H9 (cell line): ENCODE measurements around the gene UFC1. TPM values are rescaled to one million over a fixed set of nuclear protein-coding genes. Genes with fewer than 3 reads are reported as not detected.

Experiments used
- DNase-seq: peaks from one replicate; pipeline ENCODE4 v3.0.0-alpha.2; 2017
- H2AFZ ChIP-seq: one replicate; pipeline ENCODE4 v1.6.1; 2013; ENCODE audit warnings: mild to moderate bottlenecking, low read length, control low read depth, moderate library complexity
- H2AK5ac ChIP-seq: 2 replicates; pipeline ENCODE4 v1.6.1; 2013; ENCODE audit warnings: low read length, control low read depth, mixed read lengths; ENCODE audit not compliant: insufficient read length
- H2BK120ac ChIP-seq: one replicate; pipeline ENCODE4 v1.6.1; 2013; ENCODE audit warnings: low read depth, mild to moderate bottlenecking, low read length, control low read depth, inconsistent platforms; ENCODE audit not compliant: poor library complexity, severe bottlenecking
- H2BK12ac ChIP-seq: 2 replicates; pipeline ENCODE4 v1.6.1; 2013; ENCODE audit warnings: low read length, control low read depth, mixed read lengths, low read depth; ENCODE audit not compliant: insufficient read length
- H2BK15ac ChIP-seq: 2 replicates; pipeline ENCODE4 v1.6.1; 2013; ENCODE audit warnings: low read depth, low read length, control low read depth
- H2BK20ac ChIP-seq: one replicate; pipeline ENCODE4 v1.6.1; 2013; ENCODE audit warnings: low read depth, mild to moderate bottlenecking, low read length, control low read depth, inconsistent platforms; ENCODE audit not compliant: poor library complexity, severe bottlenecking
- H2BK5ac ChIP-seq: 2 replicates; pipeline ENCODE4 v1.6.1; 2013; ENCODE audit warnings: low read length, control low read depth, mixed read lengths; ENCODE audit not compliant: insufficient read length
- H3K14ac ChIP-seq: 2 replicates; pipeline ENCODE4 v1.6.1; 2013; ENCODE audit warnings: low read length, control low read depth; ENCODE audit not compliant: insufficient read depth
- H3K18ac ChIP-seq: 2 replicates; pipeline ENCODE4 v1.6.1; 2013; ENCODE audit warnings: low read depth, mild to moderate bottlenecking, mixed read lengths, low read length, control low read depth; ENCODE audit not compliant: insufficient read length
- H3K23ac ChIP-seq: 2 replicates; pipeline ENCODE4 v1.6.1; 2013; ENCODE audit warnings: low read length, control low read depth, mixed read lengths, low read depth; ENCODE audit not compliant: insufficient read length
- H3K23me2 ChIP-seq: 2 replicates; pipeline ENCODE4 v1.6.1; 2013; ENCODE audit warnings: low read depth, mild to moderate bottlenecking, mixed read lengths, low read length, control low read depth; ENCODE audit not compliant: insufficient read length, poor library complexity, severe bottlenecking
- H3K27ac ChIP-seq: 2 replicates; pipeline ENCODE4 v1.5.1; 2013; ENCODE audit warnings: low read length, control low read depth, mixed read lengths, low read depth; ENCODE audit not compliant: insufficient read length
- H3K27me3 ChIP-seq: 2 replicates; pipeline ENCODE4 v1.6.1; 2013; ENCODE audit warnings: low read length, control low read depth, inconsistent platforms; ENCODE audit not compliant: insufficient read depth
- H3K4ac ChIP-seq: 2 replicates; pipeline ENCODE4 v1.6.1; 2013; ENCODE audit warnings: low read depth, mild to moderate bottlenecking, control low read depth, inconsistent platforms, low read length, moderate library complexity
- H3K4me1 ChIP-seq: 2 replicates; pipeline ENCODE4 v1.6.1; 2013; ENCODE audit warnings: low read length, control low read depth, inconsistent platforms; ENCODE audit not compliant: insufficient read depth
- H3K4me2 ChIP-seq: 2 replicates; pipeline ENCODE4 v1.6.1; 2013; ENCODE audit warnings: low read length, control low read depth, mixed read lengths; ENCODE audit not compliant: insufficient read length, insufficient read depth
- H3K56ac ChIP-seq: 2 replicates; pipeline ENCODE4 v1.6.1; 2013; ENCODE audit warnings: low read depth, mild to moderate bottlenecking, mixed read lengths, low read length, control low read depth; ENCODE audit not compliant: insufficient read length
- H3K79me1 ChIP-seq: 2 replicates; pipeline ENCODE4 v1.6.1; 2013; ENCODE audit warnings: low read depth, mild to moderate bottlenecking, moderate library complexity, low read length, control low read depth, inconsistent platforms; ENCODE audit not compliant: insufficient read depth, poor library complexity, severe bottlenecking
- H3K79me2 ChIP-seq: 2 replicates; pipeline ENCODE4 v1.6.1; 2013; ENCODE audit warnings: low read length, control low read depth, inconsistent platforms; ENCODE audit not compliant: insufficient read depth
- H3K9ac ChIP-seq: 2 replicates; pipeline ENCODE4 v1.6.1; 2013; ENCODE audit warnings: low read length, control low read depth, mixed read lengths; ENCODE audit not compliant: insufficient read length; ENCODE audit errors: extremely low read depth
- H3K9me3 ChIP-seq: one replicate; pipeline ENCODE4 v1.6.1; 2013; ENCODE audit warnings: low read depth, low read length, inconsistent platforms; ENCODE audit not compliant: control insufficient read depth
- H3T11ph ChIP-seq: one replicate; pipeline ENCODE4 v1.6.1; 2013; ENCODE audit warnings: mild to moderate bottlenecking, low read length, control low read depth, inconsistent platforms
- H4K20me1 ChIP-seq: one replicate; pipeline ENCODE4 v1.6.1; 2013; ENCODE audit not compliant: control insufficient read depth, insufficient read length, insufficient read depth
- H4K5ac ChIP-seq: 2 replicates; pipeline ENCODE4 v1.6.1; 2013; ENCODE audit warnings: low read depth, mild to moderate bottlenecking, mixed read lengths, low read length, control low read depth; ENCODE audit not compliant: insufficient read length
- H4K8ac ChIP-seq: replicated peaks from 2 replicates; pipeline ENCODE4 v1.6.1; 2013; ENCODE audit warnings: low read length, control low read depth, mixed read lengths, low read depth; ENCODE audit not compliant: insufficient read length
- H4K91ac ChIP-seq: 2 replicates; pipeline ENCODE4 v1.6.1; 2013; ENCODE audit warnings: low read depth, mild to moderate bottlenecking, moderate library complexity, mixed read lengths, low read length, control low read depth; ENCODE audit not compliant: insufficient read length
- H3K27ac Mint-ChIP-seq, 3 experiments: 2 replicates in 2 of 3; 3 replicates in 1 of 3; pipeline ENCODE4 v1.8.0; 2020 to 2021; ENCODE audit warnings: mixed read lengths in 3 of 3, mild to moderate bottlenecking in 1 of 3, moderate library complexity in 1 of 3
- H3K27me3 Mint-ChIP-seq: 2 replicates; pipeline ENCODE4 v1.8.0; 2021; ENCODE audit warnings: low read depth, mild to moderate bottlenecking, moderate library complexity, mixed read lengths
- H3K36me3 Mint-ChIP-seq, 3 experiments: 2 replicates in 2 of 3; 3 replicates in 1 of 3; pipeline ENCODE4 v1.8.0; 2020 to 2021; ENCODE audit warnings: low read depth in 3 of 3, mixed read lengths in 3 of 3; ENCODE audit not compliant: insufficient read depth in 1 of 3
- H3K4me1 Mint-ChIP-seq, 2 experiments: 2 replicates each; pipeline ENCODE4 v1.8.0; 2020; ENCODE audit warnings: mixed read lengths in 2 of 2
- H3K4me3 Mint-ChIP-seq, 2 experiments: 2 replicates in 1 of 2; 3 replicates in 1 of 2; pipeline ENCODE4 v1.8.0; 2020 to 2021; ENCODE audit warnings: mild to moderate bottlenecking in 2 of 2, mixed read lengths in 2 of 2, moderate library complexity in 1 of 2
- H3K9me3 Mint-ChIP-seq, 2 experiments: 2 replicates in 1 of 2; 3 replicates in 1 of 2; pipeline ENCODE4 v1.8.0; 2020; ENCODE audit warnings: mild to moderate bottlenecking in 2 of 2, mixed read lengths in 2 of 2, moderate library complexity in 1 of 2
- WGBS: extraction: QIAGEN DNeasy Blood & Tissue Kit; methylation state at CpG from one replicate; pipeline ENCODE4 v1.1.7; 2013; ENCODE audit warnings: missing lambda C conversion rate, low lambda C conversion rate, mixed read lengths; ENCODE audit not compliant: insufficient read length; ENCODE audit errors: extremely low coverage; 5-methylcytosine and 5-hydroxymethylcytosine counted together
- total RNA-seq: library from RNA; stranded (reverse); gene quantifications from 2 replicates; pipeline ENCODE4 v1.2.1, GENCODE V29; 2021
- TF ChIP-seq, protein P1 (sequence below): fragments of 200-600 bp; sonication (generic); conservative IDR thresholded peaks from 3 replicates; pipeline ENCODE4 v1.8.0; 2021; ENCODE audit warnings: antibody characterized with exemption, mild to moderate bottlenecking

UFC1 gene
- total RNA-seq, 1 experiment from 2014 or later: 93.4 TPM

DNA sequence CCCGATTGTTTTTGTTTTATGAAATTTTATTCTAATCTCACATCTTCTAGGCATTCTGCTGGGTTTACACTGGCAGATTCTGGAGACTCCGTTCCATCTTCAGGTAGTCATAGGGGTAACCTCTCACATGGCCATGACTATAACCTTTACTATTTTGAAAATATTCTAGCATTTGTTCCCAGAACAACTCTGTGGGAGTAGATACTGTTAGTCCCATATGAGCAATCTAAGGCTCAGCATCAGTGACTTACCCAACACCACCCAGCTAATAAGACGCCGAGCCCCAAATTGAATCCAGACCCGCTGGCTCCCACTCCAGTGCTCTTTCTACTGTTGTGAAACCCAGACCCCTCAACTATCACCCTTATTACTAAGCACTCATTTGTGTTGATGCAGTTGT, 35.3 kb downstream of the UFC1 start:
- no peaks in the 10 kb centered on the region for H3K79me2 ChIP-seq
- H3K14ac ChIP-seq: no peak overlapping the region
- no peak overlapping the region for H4K5ac ChIP-seq
- H2BK12ac ChIP-seq: no peak overlapping the region
- no peak overlapping the region for H2BK120ac ChIP-seq
- H3K23me2 ChIP-seq: no peaks in the 10 kb centered on the region
- no peak overlapping the region for H3K18ac ChIP-seq
- no peaks in the 10 kb centered on the region for H3K4me1 ChIP-seq
- no CpG with 5 or more reads among the region's 5 CpGs for WGBS
- TF ChIP-seq, protein P1, sequence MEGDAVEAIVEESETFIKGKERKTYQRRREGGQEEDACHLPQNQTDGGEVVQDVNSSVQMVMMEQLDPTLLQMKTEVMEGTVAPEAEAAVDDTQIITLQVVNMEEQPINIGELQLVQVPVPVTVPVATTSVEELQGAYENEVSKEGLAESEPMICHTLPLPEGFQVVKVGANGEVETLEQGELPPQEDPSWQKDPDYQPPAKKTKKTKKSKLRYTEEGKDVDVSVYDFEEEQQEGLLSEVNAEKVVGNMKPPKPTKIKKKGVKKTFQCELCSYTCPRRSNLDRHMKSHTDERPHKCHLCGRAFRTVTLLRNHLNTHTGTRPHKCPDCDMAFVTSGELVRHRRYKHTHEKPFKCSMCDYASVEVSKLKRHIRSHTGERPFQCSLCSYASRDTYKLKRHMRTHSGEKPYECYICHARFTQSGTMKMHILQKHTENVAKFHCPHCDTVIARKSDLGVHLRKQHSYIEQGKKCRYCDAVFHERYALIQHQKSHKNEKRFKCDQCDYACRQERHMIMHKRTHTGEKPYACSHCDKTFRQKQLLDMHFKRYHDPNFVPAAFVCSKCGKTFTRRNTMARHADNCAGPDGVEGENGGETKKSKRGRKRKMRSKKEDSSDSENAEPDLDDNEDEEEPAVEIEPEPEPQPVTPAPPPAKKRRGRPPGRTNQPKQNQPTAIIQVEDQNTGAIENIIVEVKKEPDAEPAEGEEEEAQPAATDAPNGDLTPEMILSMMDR: no peak
- H3K27ac ChIP-seq: no peak overlapping the region
- no peaks in the 10 kb centered on the region for H3K79me1 ChIP-seq
- H4K8ac ChIP-seq: no peak overlapping the region
- H3K27me3 Mint-ChIP-seq: no peaks in the 10 kb centered on the region
- no peak overlapping the region for H2BK20ac ChIP-seq
- no peak overlapping the region for H4K91ac ChIP-seq
- no peaks in the 10 kb centered on the region for H3K9me3 ChIP-seq
- no peak overlapping the region for H3T11ph ChIP-seq
- no peak overlapping the region for H3K27ac Mint-ChIP-seq
- H3K4me3 Mint-ChIP-seq: no peak overlapping the region; a peak in 1 of 5 replicates
- H3K4me1 Mint-ChIP-seq: peaks cover 7 to 12% of the 10 kb centered on the region in 2 experiments
- H3K27me3 ChIP-seq: no peaks in the 10 kb centered on the region
- no peaks in the 10 kb centered on the region for H3K9me3 Mint-ChIP-seq
- H3K36me3 Mint-ChIP-seq: peaks cover 0 to 19% (median 10%) of the 10 kb centered on the region in 3 experiments; a peak in 4 of 7 replicates
- H3K4me2 ChIP-seq: no peak overlapping the region
- no peak overlapping the region for H3K4ac ChIP-seq
- no peak overlapping the region for H2AFZ ChIP-seq
- no peak overlapping the region for H3K56ac ChIP-seq
- no peak overlapping the region for H3K9ac ChIP-seq
- DNase-seq: no peak
- H3K23ac ChIP-seq: no peak overlapping the region
- peaks cover 3% of the 10 kb centered on the region for H4K20me1 ChIP-seq
- no peak overlapping the region for H2AK5ac ChIP-seq
- no peak overlapping the region for H2BK5ac ChIP-seq
- no peak overlapping the region for H2BK15ac ChIP-seq
